ENCODE data around the gene ACVR2B.

The ACVR2B gene

DNA sequence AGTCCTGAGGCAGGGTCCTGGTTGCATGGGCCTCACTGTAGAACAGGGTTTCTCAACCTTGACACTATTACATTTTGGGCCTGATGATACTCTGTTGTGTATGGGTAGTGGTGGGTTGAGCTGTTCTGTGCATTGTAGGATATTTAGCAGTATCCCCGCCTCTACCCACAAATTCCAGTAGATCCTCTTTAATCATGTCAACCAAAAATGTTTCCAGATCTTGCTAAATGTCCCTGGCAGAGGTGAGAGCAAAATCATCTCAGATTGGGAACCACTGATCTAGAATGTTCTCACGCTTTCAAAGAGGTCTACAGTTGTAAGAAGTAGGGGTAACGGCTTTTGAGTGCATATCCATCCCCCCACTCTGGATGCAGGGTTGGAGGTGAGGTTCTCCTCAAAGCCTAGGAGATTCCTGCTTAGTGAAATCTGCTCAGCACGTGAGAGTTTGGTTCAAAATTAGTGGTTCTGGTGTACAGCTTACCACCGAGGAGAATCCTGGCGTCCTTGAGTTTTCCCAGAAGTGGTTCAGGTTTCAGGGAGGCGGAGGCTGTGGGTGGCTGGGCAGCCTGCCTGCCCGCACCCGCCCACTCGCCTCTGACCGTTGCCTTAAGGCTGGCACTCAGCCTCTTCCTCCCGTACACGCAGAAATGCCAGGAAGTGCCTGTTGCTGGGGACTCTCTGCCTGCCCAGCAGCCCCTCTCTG is 5.3 kb downstream of the ACVR2B start:
- no peak for DNase-seq (ENCODE audit: low read depth)

DNA sequence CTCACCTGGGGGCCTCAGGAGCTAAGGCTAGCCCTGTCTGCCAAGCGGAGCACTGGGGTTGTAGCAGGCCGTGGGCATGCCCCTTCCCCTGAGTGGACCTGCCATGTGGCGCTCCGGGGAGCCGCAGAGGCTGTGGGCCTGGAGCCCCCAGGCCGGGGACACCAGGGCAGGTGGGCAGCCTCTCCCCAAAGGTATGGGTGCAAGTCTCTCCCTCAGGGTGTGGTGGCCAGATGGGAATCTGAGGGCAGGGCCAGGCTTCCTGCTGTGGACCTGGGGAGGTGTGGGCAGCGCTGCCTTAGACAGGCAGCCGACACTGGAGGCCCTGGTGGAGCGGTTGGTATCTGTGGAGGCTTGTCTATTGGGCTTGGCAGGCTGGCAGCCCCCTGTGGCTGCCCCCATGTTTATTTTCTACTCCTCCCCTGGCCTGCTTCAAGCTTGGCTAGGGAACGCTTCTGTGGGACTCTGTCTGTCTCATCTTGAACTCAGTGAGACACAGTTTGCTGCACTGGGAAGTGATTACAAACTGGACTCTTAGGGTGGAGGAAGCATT is 5.9 kb downstream of the ACVR2B start:
- DNase-seq (ENCODE audit: low read depth), result no peak

DNA sequence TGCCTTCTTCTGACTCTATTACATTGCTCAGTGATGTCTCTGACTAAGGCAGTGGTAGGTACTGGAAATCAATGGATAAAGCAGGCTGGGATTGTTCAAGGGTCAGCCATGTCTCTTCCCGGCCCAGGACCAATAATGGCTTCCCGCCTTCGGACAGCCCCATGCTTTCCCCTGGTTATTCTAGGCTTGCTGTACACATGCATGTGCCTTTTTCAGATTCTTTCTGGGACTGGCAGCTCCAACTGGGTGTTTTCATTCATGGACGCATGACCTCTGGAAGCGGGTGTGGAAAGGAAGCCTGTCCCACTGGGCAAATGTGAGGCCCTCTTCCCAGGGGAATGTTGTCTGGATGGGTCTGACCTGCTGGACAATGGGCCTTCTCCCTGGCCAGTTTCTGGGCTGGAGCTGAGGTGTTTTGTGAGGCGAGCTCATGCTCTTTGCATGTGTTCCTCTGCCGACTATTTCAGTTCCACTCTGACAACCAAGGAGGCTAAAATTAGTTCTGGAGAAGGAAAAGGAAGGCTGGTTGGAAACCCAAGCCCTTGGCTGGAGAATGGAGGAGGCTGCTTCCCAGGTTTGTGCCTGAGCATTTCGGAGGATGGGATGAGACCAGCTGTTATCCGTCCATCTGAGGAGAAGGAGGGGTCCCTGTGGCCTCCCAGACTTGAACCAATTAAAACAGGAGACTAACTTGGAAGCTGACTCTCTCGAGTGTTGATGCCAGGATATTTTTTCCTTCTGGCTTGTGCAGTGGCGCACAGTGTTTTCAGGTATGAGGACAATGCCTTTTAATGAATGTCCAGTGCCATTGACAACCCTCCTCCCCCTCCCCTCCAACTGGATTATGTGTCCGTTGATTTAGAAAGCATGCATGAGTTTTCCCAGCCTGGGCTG is 6.9 kb downstream of the ACVR2B start:
- DNase-seq (ENCODE audit: low read depth), result no peak

- no peak for DNase-seq (ENCODE audit: low read depth)
Measured at GRCh38 chr3:38465588-38466154, 12.0 kb downstream of the ACVR2B start.

- no peak for DNase-seq (ENCODE audit: low read depth)
Measured at GRCh38 chr3:38468765-38469164, 15.1 kb downstream of the ACVR2B start.

- no peak for DNase-seq (ENCODE audit: low read depth)
Measured at GRCh38 chr3:38469852-38470251, 16.2 kb downstream of the ACVR2B start.

DNA sequence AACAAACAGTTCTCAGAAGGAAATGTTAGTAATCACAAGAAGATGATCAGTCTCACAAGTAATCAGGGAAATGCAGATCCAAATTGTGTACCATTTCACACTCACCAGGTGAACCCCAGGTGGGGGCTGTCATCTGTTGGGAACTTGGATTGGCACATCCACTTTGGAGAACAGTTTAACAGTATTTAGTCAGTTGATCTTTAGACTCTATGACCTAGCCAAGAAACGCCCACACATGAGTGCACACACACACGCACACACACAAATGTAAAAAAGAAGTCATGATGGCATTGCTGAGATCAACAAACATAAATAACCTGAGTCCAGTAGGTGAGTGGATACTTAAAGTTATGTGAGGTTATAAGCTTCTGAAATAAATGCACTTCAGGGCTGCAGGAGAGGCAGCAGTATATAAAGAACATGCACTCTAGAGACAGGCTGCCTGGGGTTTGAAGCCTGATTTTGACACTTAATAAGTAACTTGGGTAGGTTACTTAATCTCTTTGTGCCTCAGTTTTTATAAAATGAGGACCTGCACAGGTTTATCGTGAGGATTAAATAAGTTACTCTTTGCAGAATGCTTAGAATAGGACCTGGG is 17.7 kb downstream of the ACVR2B start:
- no peak for DNase-seq (ENCODE audit: low read depth)

DNA sequence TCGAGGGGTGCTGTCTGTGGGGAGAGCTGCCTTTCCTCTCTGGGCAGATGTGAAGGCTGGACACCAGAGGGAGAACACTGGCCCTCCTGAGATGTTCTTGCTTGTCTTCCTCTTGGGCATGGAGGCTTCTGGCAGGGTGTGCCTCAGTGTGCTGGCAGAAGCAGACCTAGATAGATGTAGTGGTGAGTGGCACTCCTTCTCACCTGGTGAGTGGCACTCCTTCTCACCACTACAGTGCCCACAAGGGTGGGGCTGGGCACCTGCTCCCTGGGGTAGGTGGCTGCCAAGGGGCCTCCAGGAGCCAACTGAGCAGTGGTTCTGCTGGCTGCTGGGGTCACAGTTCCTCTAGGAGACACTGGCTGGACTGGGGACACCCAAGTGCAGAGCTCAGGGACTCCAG is 18.7 kb downstream of the ACVR2B start:
- DNase-seq (ENCODE audit: low read depth), result no peak

GRCh38 chr3:38473229-38473628 is 19.5 kb downstream of the ACVR2B start:
- DNase-seq (ENCODE audit: low read depth), result no peak

GRCh38 chr3:38474928-38475605 is 21.4 kb downstream of the ACVR2B start:
- no peak for DNase-seq (ENCODE audit: low read depth)

GRCh38 chr3:38475716-38476115 is 22.0 kb downstream of the ACVR2B start:
- no peak for DNase-seq (ENCODE audit: low read depth)

- no peak for DNase-seq (ENCODE audit: low read depth)
Measured at GRCh38 chr3:38476157-38476756, 22.6 kb downstream of the ACVR2B start.

DNA sequence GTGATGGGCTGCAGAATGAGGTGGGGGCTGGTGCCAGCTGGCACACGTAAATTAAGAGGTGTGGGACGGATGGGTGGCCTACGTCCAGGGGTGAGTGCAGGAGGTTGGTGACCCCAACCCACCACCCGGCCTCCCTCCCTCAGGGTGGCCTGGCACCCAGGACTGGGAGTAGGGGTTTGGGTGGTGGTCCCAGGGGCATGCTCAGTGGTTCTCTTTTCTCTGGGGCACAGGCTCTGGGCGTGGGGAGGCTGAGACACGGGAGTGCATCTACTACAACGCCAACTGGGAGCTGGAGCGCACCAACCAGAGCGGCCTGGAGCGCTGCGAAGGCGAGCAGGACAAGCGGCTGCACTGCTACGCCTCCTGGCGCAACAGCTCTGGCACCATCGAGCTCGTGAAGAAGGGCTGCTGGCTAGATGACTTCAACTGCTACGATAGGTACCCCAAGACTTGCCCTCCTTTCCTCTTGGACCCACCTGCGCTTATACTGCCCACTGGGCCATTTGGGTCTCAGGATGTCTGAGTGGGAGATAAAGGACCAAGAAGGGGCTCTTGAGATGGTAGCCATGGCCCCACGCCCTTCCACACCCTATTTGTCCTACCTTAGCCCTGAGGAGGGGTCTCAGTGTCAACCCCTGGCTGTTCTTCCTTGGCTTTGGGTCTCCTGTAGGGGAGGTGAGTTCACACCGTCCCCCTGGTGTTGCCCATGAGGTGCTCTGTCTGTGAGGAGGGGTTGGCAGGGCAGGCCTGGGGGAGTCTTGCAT is 23.5 kb downstream of the ACVR2B start:
- DNase-seq (ENCODE audit: low read depth), result no peak

GRCh38 chr3:38477839-38478450 is 24.3 kb downstream of the ACVR2B start:
- no peak for DNase-seq (ENCODE audit: low read depth)

DNA sequence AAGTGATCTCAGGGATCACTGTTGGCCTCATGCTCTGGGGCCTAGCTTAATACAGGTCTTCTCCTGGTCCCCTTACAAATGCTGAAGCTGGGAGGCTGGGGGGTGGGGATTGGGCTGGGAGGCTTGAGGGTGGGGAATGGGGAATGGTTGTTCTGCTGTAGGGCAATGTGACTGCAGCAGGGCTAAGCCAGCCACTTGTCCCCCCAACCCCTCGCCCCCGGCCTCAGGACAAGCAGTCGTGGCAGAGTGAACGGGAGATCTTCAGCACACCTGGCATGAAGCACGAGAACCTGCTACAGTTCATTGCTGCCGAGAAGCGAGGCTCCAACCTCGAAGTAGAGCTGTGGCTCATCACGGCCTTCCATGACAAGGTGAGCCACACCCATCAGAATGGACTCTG is 25.2 kb downstream of the ACVR2B start:
- no peak for DNase-seq (ENCODE audit: low read depth)

GRCh38 chr3:38479431-38480092 is 25.9 kb downstream of the ACVR2B start:
- DNase-seq (ENCODE audit: low read depth), result peak; percentile 10

- no peak for DNase-seq (ENCODE audit: low read depth)
Measured at GRCh38 chr3:38480093-38480445, 26.4 kb downstream of the ACVR2B start.

DNA sequence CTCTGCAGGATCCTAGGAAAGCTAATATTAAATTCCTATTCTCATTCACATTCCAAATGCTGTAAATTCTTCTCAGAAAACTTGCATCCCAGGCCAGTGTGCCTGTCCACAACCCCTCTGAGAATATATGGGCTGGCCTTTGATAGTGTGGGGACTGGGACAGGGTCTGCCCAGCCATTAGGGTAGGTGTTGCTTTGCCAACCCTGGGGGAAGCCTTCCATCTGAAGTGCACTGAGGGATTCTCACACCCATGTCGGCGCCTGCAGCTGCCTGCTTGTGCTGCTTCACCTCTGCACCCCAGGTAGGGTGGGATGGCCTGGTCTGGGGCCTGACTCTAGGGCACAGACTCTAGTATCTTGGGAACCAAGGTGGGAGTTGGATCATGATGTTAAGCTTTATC is 27.2 kb downstream of the ACVR2B start:
- DNase-seq (ENCODE audit: low read depth), result no peak

GRCh38 chr3:38482951-38483350 is 29.3 kb downstream of the ACVR2B start:
- no peak for DNase-seq (ENCODE audit: low read depth)

GRCh38 chr3:38487323-38487722 is 33.6 kb downstream of the ACVR2B start:
- no peak for DNase-seq (ENCODE audit: low read depth)

Measured in stimulated activated CD8-positive, alpha-beta memory T cell treated with anti-CD3 and anti-CD28 coated beads, Interleukin-12 subunit alpha, Interleukin-12 subunit beta, amount 100 ng/mL, for 1 hour (primary cell).